Activated CD8-positive, alpha-beta memory T cell treated with anti-CD3 and anti-CD28 coated beads, Interleukin-2, amount 50 U/mL, for 24 hours (primary cell): ENCODE results near the gene ACOD1.
A peak's percentile ranks its signal among the peaks of the same experiment; 100 is the strongest.
"Not testable (repeated sequence)": the region's sequence is repeated elsewhere in the genome, so short reads cannot be mapped to it uniquely, and the experiment has no call there.

Source experiments
- DNase-seq: peaks from one replicate; pipeline ENCODE4 v3.0.0-alpha.2; 2020; ENCODE audit errors: extremely low read depth

Gene ACOD1

GRCh38 chr13:76953968-76954367 lies 5.7 kb downstream of the ACOD1 start:
- DNase-seq = no peak

DNA sequence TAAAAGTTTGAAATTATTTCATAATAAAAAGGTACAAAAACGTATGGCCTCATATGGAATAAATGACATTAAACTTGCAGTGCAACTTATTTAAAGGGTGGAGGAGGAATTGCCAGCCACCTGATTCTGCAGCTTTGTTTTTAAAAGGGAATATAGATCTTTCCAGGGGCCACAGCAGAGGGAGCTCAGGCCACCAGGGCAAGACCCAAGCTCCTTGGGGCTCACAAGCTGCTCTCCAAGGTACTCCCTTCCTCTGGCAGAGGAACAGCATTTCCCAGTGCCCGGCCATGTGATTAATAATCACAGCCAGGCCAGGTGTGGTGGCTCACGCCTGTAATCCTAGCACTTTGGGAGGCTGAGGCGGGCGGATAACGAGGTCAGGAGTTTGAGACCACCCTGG lies 6.2 kb downstream of the ACOD1 start:
- DNase-seq = no peak

GRCh38 chr13:76955193-76955592 lies 6.9 kb downstream of the ACOD1 start:
- DNase-seq = no peak

DNA sequence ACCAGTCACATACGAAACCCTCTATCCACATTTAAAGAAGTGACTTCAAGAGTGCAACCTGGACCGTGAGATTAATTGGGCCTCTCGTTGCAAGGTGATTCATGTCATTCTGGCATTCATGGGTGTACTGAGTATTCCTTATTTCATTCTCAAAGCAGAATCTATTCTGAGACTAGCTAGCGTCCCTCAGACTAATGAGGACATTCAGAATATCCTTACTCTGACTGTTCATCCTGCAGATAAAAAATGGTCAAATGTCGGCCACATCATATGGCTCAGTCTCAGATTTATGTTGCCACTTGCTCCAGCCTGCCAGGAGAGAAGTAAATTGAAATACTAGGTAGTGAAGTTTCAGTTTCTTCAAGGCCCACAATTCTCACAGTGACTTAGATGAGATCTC lies 7.3 kb downstream of the ACOD1 start:
- DNase-seq = no peak

GRCh38 chr13:76958841-76959432 lies 10.6 kb downstream of the ACOD1 start:
- DNase-seq = no peak

- DNase-seq = not testable (repeated sequence)
These were observed 11.4 kb downstream of the ACOD1 start for GRCh38 chr13:76959734-76960133.

- no peak for DNase-seq
These were observed 17.6 kb downstream of the ACOD1 start for GRCh38 chr13:76965759-76966421.

GRCh38 chr13:76967031-76967430 lies 18.7 kb downstream of the ACOD1 start:
- DNase-seq = no peak

DNA sequence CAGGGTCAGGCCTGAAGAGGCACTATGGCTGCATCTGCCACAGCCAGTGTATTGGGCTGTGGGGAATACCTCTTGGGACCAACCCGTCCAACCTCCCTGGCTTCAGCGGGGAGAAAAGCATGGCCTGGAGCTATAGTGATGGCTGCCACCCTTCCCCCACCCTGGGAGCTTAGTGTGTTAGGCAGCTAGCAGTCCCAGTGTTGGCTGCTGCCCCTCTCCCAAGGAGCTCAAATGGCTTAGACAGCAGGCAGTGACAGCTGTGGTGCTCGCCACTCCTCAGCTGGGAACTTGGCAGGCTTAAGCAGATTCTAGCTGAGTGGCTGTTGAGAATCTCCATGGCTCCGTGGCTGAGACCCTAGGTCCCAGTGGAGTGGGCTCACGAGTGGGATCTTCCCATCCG lies 19.7 kb downstream of the ACOD1 start:
- no peak for DNase-seq

DNA sequence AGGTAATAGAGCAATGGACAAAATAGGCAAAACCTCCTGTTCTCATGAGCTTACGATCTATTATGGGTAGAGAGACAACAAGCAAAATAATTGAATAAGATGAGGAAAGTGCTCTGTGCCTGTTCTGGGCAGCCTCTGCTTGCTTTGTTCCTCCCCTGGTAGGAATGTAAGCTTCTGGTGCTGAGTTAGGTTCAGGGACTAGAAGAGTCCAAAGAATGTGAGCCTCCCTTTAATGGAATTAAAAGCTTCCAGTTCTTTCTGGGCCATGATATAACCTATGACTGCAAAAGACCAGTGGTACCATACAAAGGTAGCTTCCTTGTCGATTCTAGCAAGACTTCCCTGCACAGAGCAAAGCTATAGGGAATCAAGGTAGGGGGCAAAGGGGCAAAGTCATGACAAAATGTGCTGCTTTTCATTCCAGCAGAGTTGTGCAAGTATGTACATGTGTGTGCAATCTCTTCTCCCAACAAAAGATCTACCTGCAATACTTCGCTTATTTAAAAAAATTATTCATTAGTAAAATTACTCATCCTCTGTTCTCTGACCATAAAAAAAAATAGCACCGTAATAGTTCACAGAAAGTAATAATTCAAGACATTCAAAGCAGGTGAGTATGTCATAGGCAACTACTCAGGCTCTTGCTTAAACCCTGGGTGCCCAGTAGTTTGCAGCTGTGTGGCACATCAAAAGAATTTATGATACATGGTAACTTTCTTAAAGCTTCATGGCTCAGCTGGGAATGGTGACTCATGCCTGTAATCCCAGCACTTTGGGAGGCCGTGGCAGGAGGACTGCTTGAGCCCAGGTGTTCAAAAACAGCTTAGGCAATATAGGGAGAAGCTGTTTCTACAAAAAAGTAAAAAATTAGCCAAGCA lies 21.4 kb downstream of the ACOD1 start:
- DNase-seq = no peak

DNA sequence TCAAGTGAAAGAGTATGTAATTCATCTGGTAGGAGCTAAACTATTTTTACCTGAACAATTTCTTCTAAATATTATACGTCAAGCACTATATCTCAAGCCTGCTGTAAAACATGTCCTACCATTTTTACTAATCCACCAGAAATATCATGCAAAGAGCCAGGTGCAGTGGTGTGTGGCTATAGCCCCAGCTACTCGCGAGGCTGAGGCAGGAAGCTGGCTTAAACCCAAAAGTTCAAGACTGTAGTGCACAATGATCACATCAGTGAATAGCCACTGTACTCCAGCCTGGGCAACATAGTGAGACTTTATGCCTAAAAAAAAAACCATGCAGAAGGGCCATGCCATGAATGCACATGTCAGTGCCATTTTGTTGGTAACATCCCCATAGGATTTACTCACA lies 22.9 kb downstream of the ACOD1 start:
- no peak for DNase-seq

GRCh38 chr13:76971851-76972829 lies 23.8 kb downstream of the ACOD1 start:
- no peak for DNase-seq

GRCh38 chr13:76973920-76974617 lies 25.8 kb downstream of the ACOD1 start:
- DNase-seq = no peak

GRCh38 chr13:76974618-76974975 lies 26.3 kb downstream of the ACOD1 start:
- DNase-seq = no peak

GRCh38 chr13:76975863-76976262 lies 27.6 kb downstream of the ACOD1 start:
- DNase-seq = no peak

GRCh38 chr13:76976490-76976889 lies 28.2 kb downstream of the ACOD1 start:
- DNase-seq = no peak

- DNase-seq = no peak
These were observed 28.6 kb downstream of the ACOD1 start for GRCh38 chr13:76976929-76977328.

- peak; percentile 63 for DNase-seq
These were observed 31.9 kb downstream of the ACOD1 start for GRCh38 chr13:76980075-76980718.

DNA sequence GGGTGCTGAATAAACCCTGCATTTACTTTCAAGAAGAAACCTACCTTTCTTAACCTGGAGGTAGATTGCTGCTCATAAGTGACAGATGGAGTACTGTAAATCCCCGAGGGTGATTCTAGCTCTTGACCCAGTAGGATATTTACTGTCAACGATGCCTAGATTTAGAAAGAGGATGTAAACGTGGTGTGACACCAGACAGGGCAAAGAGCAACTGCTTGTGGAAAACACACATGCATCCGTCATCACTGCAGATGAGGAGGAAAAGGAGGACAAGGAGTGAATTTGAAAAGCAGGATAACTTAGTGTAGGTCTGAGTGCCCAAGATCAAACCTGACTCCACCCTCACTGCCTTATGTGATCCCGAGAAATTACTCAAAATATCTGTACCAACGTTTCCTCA lies 33.8 kb downstream of the ACOD1 start:
- no peak for DNase-seq

DNA sequence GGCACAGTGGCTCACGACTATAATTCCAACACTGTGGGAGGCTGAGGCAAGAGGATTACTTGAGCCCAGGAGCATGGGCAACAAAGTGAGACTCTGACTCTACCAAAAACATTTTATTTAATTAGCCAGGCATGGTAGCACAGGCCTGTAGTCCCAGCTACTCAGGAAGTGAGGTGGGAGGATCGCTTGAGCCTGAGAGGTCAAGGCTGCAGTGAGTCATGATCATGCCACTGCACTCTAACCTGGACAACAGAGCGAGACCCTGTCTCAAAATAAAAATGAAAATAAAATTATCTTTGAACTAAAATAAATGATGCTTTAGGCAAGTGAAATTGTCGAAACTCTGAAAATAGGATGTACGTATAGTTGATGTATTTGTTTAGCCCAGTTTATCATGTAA lies 35.4 kb downstream of the ACOD1 start:
- DNase-seq = no peak

DNA sequence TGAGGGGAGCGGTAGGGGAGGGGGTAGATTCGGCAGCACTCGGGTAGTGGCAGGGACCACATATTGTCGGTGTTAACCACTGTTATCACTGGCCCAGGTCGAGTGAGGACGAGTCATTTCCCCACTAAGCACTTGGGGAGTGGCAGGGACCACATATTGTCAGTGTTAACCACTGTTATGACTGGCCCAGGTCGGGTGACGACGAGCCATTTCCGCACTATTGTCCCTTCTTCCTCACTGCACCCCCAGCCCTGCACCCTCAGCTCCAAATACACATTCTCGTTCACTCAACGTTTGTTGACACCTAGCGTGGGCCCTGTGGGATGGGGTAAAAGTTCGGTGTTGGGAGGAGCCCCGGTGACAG lies 43.1 kb downstream of the ACOD1 start:
- peak; percentile 64 for DNase-seq
